HG03342 (cell line): ENCODE measurements around the gene IL17RD.

ENCODE experiments used
- ATAC-seq: cut with Tn5 transposase; IDR thresholded peaks from one replicate; pipeline ENCODE4 v1.9.1; 2021; ENCODE audit warnings: mild to moderate bottlenecking, moderate library complexity; ENCODE audit not compliant: unreplicated experiment

IL17RD gene

GRCh38 chr3:57069503-57069902, 95.7 kb downstream of the IL17RD start:
- no peak for ATAC-seq

- peak; percentile 99 for ATAC-seq
These were observed 96.6 kb downstream of the IL17RD start for GRCh38 chr3:57068437-57069089.

- ATAC-seq, result no peak
These were observed 98.7 kb downstream of the IL17RD start for GRCh38 chr3:57066471-57066870.

GRCh38 chr3:57065588-57065987, 99.6 kb downstream of the IL17RD start:
- ATAC-seq, result no peak

- no peak for ATAC-seq
These were observed 100.6 kb downstream of the IL17RD start for GRCh38 chr3:57064572-57064971.

- no peak for ATAC-seq
These were observed 101.2 kb downstream of the IL17RD start for GRCh38 chr3:57064001-57064400.

- no peak for ATAC-seq
These were observed 102.1 kb downstream of the IL17RD start for GRCh38 chr3:57063032-57063431.

GRCh38 chr3:57062101-57062631, 103.0 kb downstream of the IL17RD start:
- no peak for ATAC-seq

GRCh38 chr3:57061556-57061955, 103.6 kb downstream of the IL17RD start:
- ATAC-seq, result no peak

GRCh38 chr3:57060089-57060821, 104.9 kb downstream of the IL17RD start, which contains the start of gene SPATA12:
Gene SPATA12, plus strand, starts transcription at chr3:57060664. Its CDS starts 13,031 bp downstream, at chr3:57073695.
- no peak for ATAC-seq

- ATAC-seq, result no peak
These were observed 105.7 kb downstream of the IL17RD start for GRCh38 chr3:57059411-57059810.

- ATAC-seq, result no peak
These were observed 107.8 kb downstream of the IL17RD start for GRCh38 chr3:57057351-57057750.

- ATAC-seq, result no peak
These were observed 112.0 kb downstream of the IL17RD start for GRCh38 chr3:57053122-57053521.

GRCh38 chr3:57052662-57053061, 112.5 kb downstream of the IL17RD start:
- no peak for ATAC-seq

- ATAC-seq, result no peak
These were observed 116.4 kb downstream of the IL17RD start for GRCh38 chr3:57048728-57049127.

GRCh38 chr3:57048052-57048671, 117.0 kb downstream of the IL17RD start:
- no peak for ATAC-seq

GRCh38 chr3:57046101-57046765, 118.9 kb downstream of the IL17RD start:
- no peak for ATAC-seq

- no peak for ATAC-seq
These were observed 121.6 kb downstream of the IL17RD start for GRCh38 chr3:57043518-57043917.

GRCh38 chr3:57041674-57042073, 123.5 kb downstream of the IL17RD start:
- no peak for ATAC-seq
